Coronary artery (tissue), 2 donors: ENCODE data around the gene MED1.
"Not testable (repeated sequence)": the region's sequence is repeated elsewhere in the genome, so short reads cannot be mapped to it uniquely, and the experiment has no call there.

Experiments
- DNase-seq: peaks from one replicate; pipeline ENCODE4 v3.0.0-alpha.2; 2017; ENCODE audit warnings: low spot score
- H3K27ac ChIP-seq, 2 donors: fragments of 200-600 bp; sonication (generic); one replicate each; pipeline ENCODE4 v1.5.1; 2016 to 2019
- H3K4me3 ChIP-seq: fragments of 200-600 bp; sonication (generic); 2 replicates; pipeline ENCODE4 v1.5.1; 2016; ENCODE audit warnings: mild to moderate bottlenecking, moderate library complexity
- CTCF ChIP-seq: fragments of 200-600 bp; sonication (generic); IDR thresholded peaks from one replicate; pipeline ENCODE4 v1.5.1; 2019; ENCODE audit warnings: antibody characterized with exemption

MED1 gene

GRCh38 chr17:39455919-39456318 is 4.9 kb upstream of the MED1 start:
- H3K4me3 ChIP-seq = no peak overlapping the region
- H3K27ac ChIP-seq = no peak overlapping the region
- TF ChIP-seq CTCF = no peak
- no peak for DNase-seq

- TF ChIP-seq CTCF = no peak
- peak overlapping the region; percentile 98 for H3K4me3 ChIP-seq
- no peak overlapping the region for H3K27ac ChIP-seq
- no peak for DNase-seq
Observed at GRCh38 chr17:39450051-39450450, 1.0 kb downstream of the MED1 start.

- Histone ChIP-seq H3K27ac (no peak overlapping the region), H3K4me3 (no peak overlapping the region)
- TF ChIP-seq CTCF = no peak
- no peak for DNase-seq
Observed at GRCh38 chr17:39447561-39447960, 3.5 kb downstream of the MED1 start.

- Histone ChIP-seq H3K4me3 (no peak overlapping the region), H3K27ac (no peak overlapping the region)
- no peak for TF ChIP-seq CTCF
- DNase-seq = no peak
Observed at GRCh38 chr17:39443326-39443725, 7.7 kb downstream of the MED1 start.

GRCh38 chr17:39439868-39440267 is 11.2 kb downstream of the MED1 start:
- DNase-seq, H3K4me3 ChIP-seq, H3K27ac ChIP-seq: not testable (repeated sequence)

- TF ChIP-seq CTCF = no peak
- H3K27ac ChIP-seq = no peak overlapping the region
- no peak overlapping the region for H3K4me3 ChIP-seq
- DNase-seq = no peak
Observed at GRCh38 chr17:39429600-39429999, 21.5 kb downstream of the MED1 start.

- H3K4me3 ChIP-seq = no peak overlapping the region
- no peak for TF ChIP-seq CTCF
- DNase-seq = no peak
- no peak overlapping the region for H3K27ac ChIP-seq
Observed at GRCh38 chr17:39416141-39416540, 34.9 kb downstream of the MED1 start.

- no peak for DNase-seq
- Histone ChIP-seq H3K4me3 (no peak overlapping the region), H3K27ac (no peak overlapping the region)
- TF ChIP-seq CTCF = no peak
Observed at GRCh38 chr17:39410279-39410678, 40.8 kb downstream of the MED1 start.
